CD4-positive, alpha-beta T cell (primary cell): ENCODE results near the gene RPP21. TPM values are rescaled to one million over a fixed set of nuclear protein-coding genes. Genes with fewer than 3 reads are reported as not detected.

ENCODE experiments used
- ATAC-seq: fragments of 200-7000 bp; cut with Tn5 transposase; one replicate; pipeline ENCODE4 v1.10.0; 2022; ENCODE audit warnings: mild to moderate bottlenecking; ENCODE audit not compliant: poor library complexity
- CTCF ChIA-PET: fragments of 350-600 bp; sonication (Branson Sonifier 250); formaldehyde crosslinking; loops from one replicate; lab custom pipeline; 2021; ENCODE audit warnings: antibody characterized with exemption, inconsistent platforms; lab: Charles Lee
- POLR2A ChIA-PET: fragments of 350-600 bp; sonication (Branson Sonifier 250); formaldehyde crosslinking; loops from one replicate; lab custom pipeline; 2021; ENCODE audit warnings: antibody characterized with exemption, inconsistent platforms; lab: Charles Lee
- DNase-seq, 14 experiments: peaks; one replicate each; pipeline ENCODE4 v3.0.0-alpha.2; 2013 to 2020; ENCODE audit warnings: mixed read lengths in 2 of 14
- H3K27ac ChIP-seq, 2 donors: one replicate each; pipeline versions ENCODE4 v1.5.1 to v1.7.0; 2013; ENCODE audit warnings: low read length in 2 of 2, low read depth in 1 of 2, mild to moderate bottlenecking in 1 of 2
- H3K27me3 ChIP-seq, 2 experiments: 1 replicate in 1 of 2; 2 replicates in 1 of 2; pipeline versions ENCODE4 v1.6.1 to v1.7.0; 2013; ENCODE audit warnings: low read length in 2 of 2, control low read depth in 1 of 2, mild to moderate bottlenecking in 1 of 2, moderate library complexity in 1 of 2; ENCODE audit not compliant: insufficient read depth in 2 of 2, control insufficient read depth in 1 of 2
- H3K36me3 ChIP-seq: one replicate; pipeline ENCODE4 v1.6.1; 2013; ENCODE audit warnings: low read length, control low read depth; ENCODE audit not compliant: insufficient read depth
- H3K4me1 ChIP-seq: one replicate; pipeline ENCODE4 v1.6.1; 2013; ENCODE audit warnings: low read length, control low read depth; ENCODE audit not compliant: insufficient read depth
- H3K4me3 ChIP-seq: one replicate; pipeline ENCODE4 v1.5.1; 2013; ENCODE audit warnings: mild to moderate bottlenecking, low read length, moderate library complexity
- H3K9me3 ChIP-seq, 2 experiments: 1 replicate in 1 of 2; 2 replicates in 1 of 2; pipeline versions ENCODE4 v1.6.1 to v1.7.0; 2013; ENCODE audit warnings: low read length in 2 of 2, mild to moderate bottlenecking in 2 of 2, control low read depth in 1 of 2, moderate library complexity in 1 of 2; ENCODE audit not compliant: control insufficient read depth in 1 of 2, insufficient read depth in 1 of 2
- H3K27ac Mint-ChIP-seq: one replicate; pipeline ENCODE4 v1.8.0; 2020; ENCODE audit warnings: mixed read lengths
- H3K27me3 Mint-ChIP-seq: one replicate; pipeline ENCODE4 v1.8.0; 2021; ENCODE audit warnings: mixed read lengths
- H3K36me3 Mint-ChIP-seq: one replicate; pipeline ENCODE4 v1.8.0; 2021; ENCODE audit warnings: low read depth, mixed read lengths
- H3K4me1 Mint-ChIP-seq: one replicate; pipeline ENCODE4 v1.8.0; 2021; ENCODE audit warnings: low read depth, mixed read lengths
- H3K4me3 Mint-ChIP-seq: one replicate; pipeline ENCODE4 v1.8.0; 2020; ENCODE audit warnings: mild to moderate bottlenecking, mixed read lengths
- H3K9me3 Mint-ChIP-seq: one replicate; pipeline ENCODE4 v1.8.0; 2020; ENCODE audit warnings: mixed read lengths
- CTCF ChIP-seq: fragments of 200-600 bp; IDR thresholded peaks from one replicate; pipeline ENCODE4 v1.8.0; 2022; ENCODE audit warnings: antibody characterized with exemption, mild to moderate bottlenecking
- intact Hi-C, 2 experiments: fragments of 100-400 bp; cut with DNase I in 1 of 2; cut with micrococcal nuclease in 1 of 2; formaldehyde crosslinking; loops; one replicate each; pipeline versions ENCODE4 v1.15.1 to v1.9.0; 2023 to 2025; cut with DNase I, micrococcal nuclease
- polyA plus RNA-seq, 2 donors: library from polyadenylated mRNA; unstranded; fragments of 120-200 nt; gene quantifications; one replicate each; pipeline ENCODE4 v1.2.1, GENCODE V29; 2013
- total RNA-seq, 174 experiments: library from RNA in 2 of 174; stranded (reverse) in 2 of 174; gene quantifications; one replicate each; pipeline ENCODE4 v1.2.3 and lab custom pipeline; 2021 to 2026

The RPP21 gene
- total RNA-seq (10 to 100 TPM; 42.8 to 51.9 TPM), total RNA-seq (lab: John Stamatoyannopoulos, UW) (0.43 to 7.2 (median 3.5) reads per million in 172 experiments)
- polyA plus RNA-seq (2013, experiment 1 of 2): 43.6 TPM
- 42.4 TPM for polyA plus RNA-seq (2013, experiment 2 of 2)

- Mint-ChIP-seq H3K36me3 (peaks cover 51% of the 10 kb centered on the region), H3K27ac (peak within 1 kb of the TSS; percentile 90)
- POLR2A ChIA-PET: interaction anchor here (0.9 to 2.9 kb wide), 4 partner anchors 16 to 132 kb away, joined by 3 to 15 read pairs (median 8); partner anchors contain the start of genes TRIM26 and TRIM39
Measured at GRCh38 chr6:30344868-30345671, at the start of gene RPP21. Gene RPP21 (plus strand): TSS chr6:30345156. CDS start chr6:30345172, 16 bp downstream.

GRCh38 chr6:30295837-30296236 is 49.1 kb upstream of the RPP21 start:
- TF ChIP-seq CTCF: no peak
- peaks cover 35% of the 10 kb centered on the region for H3K36me3 ChIP-seq
- no peaks in the 10 kb centered on the region for H3K9me3 ChIP-seq
- no peaks in the 10 kb centered on the region for H3K27me3 Mint-ChIP-seq
- ChIA-PET CTCF (no interaction called here), POLR2A (no interaction called here)
- no peak overlapping the region for H3K4me3 ChIP-seq
- no peak for DNase-seq
- H3K9me3 Mint-ChIP-seq: no peaks in the 10 kb centered on the region
- ATAC-seq: no peak
- H3K4me1 ChIP-seq: no peaks in the 10 kb centered on the region
- no peak overlapping the region for H3K27ac ChIP-seq
- H3K36me3 Mint-ChIP-seq: peaks cover 63% of the 10 kb centered on the region
- no peak overlapping the region for H3K4me3 Mint-ChIP-seq
- intact Hi-C loops: no loop called here
- H3K27ac Mint-ChIP-seq: no peak overlapping the region
- no peaks in the 10 kb centered on the region for H3K4me1 Mint-ChIP-seq
- no peaks in the 10 kb centered on the region for H3K27me3 ChIP-seq

More at GRCh38 chr6:30344868-30345671, at the start of gene RPP21:
- intact Hi-C loops: loop anchor here (1.0 to 5.0 kb wide), 5 partner anchors 18 to 212 kb away; partner anchors contain the start of genes GNL1 (in 1 of the 2), PRR3 (in 1 of the 2), TRIM26 (in 1 of the 2) and TRIM39 (in 1 of the 2)
- TF ChIP-seq CTCF: no peak
- Mint-ChIP-seq H3K9me3 (no peaks in the 10 kb centered on the region), H3K27me3 (no peaks in the 10 kb centered on the region), H3K4me3 (peak within 1 kb of the TSS; percentile 96), H3K4me1 (peaks cover 26% of the 10 kb centered on the region)
- H3K27me3 ChIP-seq: no peaks in the 10 kb centered on the region
- DNase-seq (peak; percentile 74 to 92 (median 85)), ATAC-seq (peak; percentile 99)
- CTCF ChIA-PET: no interaction called here
- H3K36me3 ChIP-seq: peaks cover 32% of the 10 kb centered on the region
- peaks cover 22% of the 10 kb centered on the region for H3K4me1 ChIP-seq
- no peaks in the 10 kb centered on the region for H3K9me3 ChIP-seq
- H3K27ac ChIP-seq: peak within 1 kb of the TSS; percentile 88 to 90
- peak within 1 kb of the TSS; percentile 91 for H3K4me3 ChIP-seq

- peaks cover 0 to 3% of the 10 kb centered on the region in 2 experiments for H3K9me3 ChIP-seq
- peaks cover 46% of the 10 kb centered on the region for H3K4me1 Mint-ChIP-seq
- peak overlapping the region; percentile 30 for H3K27ac Mint-ChIP-seq
- ATAC-seq (no peak), DNase-seq (no peak)
- TF ChIP-seq CTCF: no peak
- no peak overlapping the region for H3K4me3 ChIP-seq
- no peaks in the 10 kb centered on the region for H3K27me3 Mint-ChIP-seq
- no peak overlapping the region for H3K27ac ChIP-seq
- POLR2A ChIA-PET: no interaction called here
- CTCF ChIA-PET: no interaction called here
- peaks cover 10% of the 10 kb centered on the region for H3K4me1 ChIP-seq
- intact Hi-C loops: no loop called here
- H3K36me3 Mint-ChIP-seq: peaks cover 70% of the 10 kb centered on the region
- H3K27me3 ChIP-seq: no peaks in the 10 kb centered on the region
- H3K36me3 ChIP-seq: peaks cover 33% of the 10 kb centered on the region
- no peaks in the 10 kb centered on the region for H3K9me3 Mint-ChIP-seq
- no peak overlapping the region for H3K4me3 Mint-ChIP-seq
Measured at GRCh38 chr6:30304002-30304401, 41.0 kb upstream of the RPP21 start.
